Tibial nerve (tissue), 4 donors: ENCODE results near the gene DOCK9. TPM values are rescaled to one million over a fixed set of nuclear protein-coding genes. Genes with fewer than 3 reads are reported as not detected.

Source experiments
- DNase-seq, 2 donors: peaks; one replicate each; pipeline ENCODE4 v3.0.0-alpha.2; 2019; ENCODE audit warnings: low spot score in 2 of 2
- H3K27ac ChIP-seq, 4 donors: fragments of 200-600 bp; sonication (generic) in 3 of 4; one replicate each; pipeline ENCODE4 v1.5.1; 2017 to 2019; ENCODE audit warnings: mild to moderate bottlenecking in 1 of 4
- H3K27me3 ChIP-seq, 2 donors: fragments of 200-600 bp; sonication (generic) in 1 of 2; one replicate each; pipeline versions ENCODE4 v1.5.1 to v1.6.0; 2017 to 2019
- H3K36me3 ChIP-seq, 3 donors: fragments of 200-600 bp; sonication (generic); one replicate each; pipeline ENCODE4 v1.5.1; 2018 to 2019
- H3K4me1 ChIP-seq, 4 donors: fragments of 200-600 bp; sonication (generic) in 3 of 4; one replicate each; pipeline ENCODE4 v1.5.1; 2017 to 2019
- H3K4me3 ChIP-seq, 4 donors: fragments of 200-600 bp; sonication (generic) in 3 of 4; one replicate each; pipeline ENCODE4 v1.5.1; 2017 to 2019; ENCODE audit warnings: mild to moderate bottlenecking in 1 of 4, moderate library complexity in 1 of 4
- H3K9me3 ChIP-seq, 4 donors: fragments of 200-600 bp; sonication (generic) in 3 of 4; one replicate each; pipeline ENCODE4 v1.5.1; 2017 to 2019
- EP300 ChIP-seq, 2 donors: sonication (generic); formaldehyde crosslinking; IDR thresholded peaks; one replicate each; pipeline ENCODE4 v1.6.1; 2017; ENCODE audit warnings: antibody characterized with exemption in 2 of 2, mild to moderate bottlenecking in 1 of 2
- POLR2A ChIP-seq, 2 donors: fragments of 450-650 bp; IDR thresholded peaks; one replicate each; pipeline ENCODE4 v1.6.1; 2017; ENCODE audit warnings: antibody characterized with exemption in 2 of 2, mild to moderate bottlenecking in 2 of 2, moderate library complexity in 2 of 2
- WGBS, 2 donors: methylation state at CpG; one replicate each; pipeline ENCODE4 v1.1.5; 2018; 5-methylcytosine and 5-hydroxymethylcytosine counted together
- total RNA-seq, 4 donors: library from RNA; depleted of rRNA; stranded (reverse); fragments of >200 nt; gene quantifications; one replicate each; pipeline ENCODE4 v1.1.0, GENCODE V29; 2016
- TF ChIP-seq, protein P1 (sequence below), 5 experiments: fragments of 200-600 bp in 3 of 5; fragments of 450-650 bp in 2 of 5; sonication (generic) in 3 of 5; IDR thresholded peaks; one replicate each; pipeline ENCODE4 v1.5.1; 2016 to 2019; ENCODE audit warnings: antibody characterized with exemption in 5 of 5, mild to moderate bottlenecking in 3 of 5, moderate library complexity in 2 of 5

The DOCK9 gene
- total RNA-seq, 4 donors from 2014 or later = 147 to 258 (median 243) TPM

DNA sequence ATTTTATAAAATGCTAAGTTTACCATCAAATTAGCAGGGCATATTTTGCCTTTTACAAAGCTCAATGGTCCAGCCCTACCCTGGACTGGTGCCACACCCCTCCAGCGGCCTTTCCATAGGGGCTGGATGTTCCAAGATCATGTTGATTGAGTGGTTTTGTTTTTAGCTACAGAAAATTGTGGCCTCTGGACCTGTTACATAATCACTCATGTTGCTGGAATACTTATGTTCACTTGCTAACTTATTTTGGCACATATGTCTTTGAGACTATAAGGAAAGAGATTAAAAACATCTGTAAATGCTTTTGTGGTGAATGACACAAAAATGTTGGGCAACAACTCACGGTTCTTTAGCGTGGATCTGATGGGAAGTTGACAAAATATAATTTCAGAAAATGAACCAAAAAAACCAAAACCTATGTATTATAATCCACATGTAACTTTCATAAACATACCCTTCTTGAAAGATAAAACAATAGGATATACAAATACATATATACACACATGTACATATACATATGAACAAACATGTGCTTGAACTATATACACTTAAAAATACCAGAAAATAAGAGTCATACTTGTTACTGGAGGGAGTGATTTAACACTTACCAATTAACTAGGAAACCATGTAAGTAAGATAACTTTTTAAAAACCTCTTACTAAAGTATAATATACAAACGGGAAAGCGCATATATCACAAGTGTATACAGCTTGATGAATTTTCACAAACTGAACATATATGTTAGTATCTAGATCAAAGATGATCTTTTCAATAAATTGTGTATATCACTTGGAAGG lies 178.8 kb downstream of the DOCK9 start:
- DNase-seq = no peak
- H3K4me1 ChIP-seq = peaks cover 0 to 10% (median 0%) of the 10 kb centered on the region in 4 donors
- WGBS, 2 donors = 69 to 70% methylated on average over 5 of the region's 5 CpGs
- H3K9me3 ChIP-seq = no peaks in the 10 kb centered on the region
- no peak overlapping the region for H3K4me3 ChIP-seq
- TF ChIP-seq, protein P1, sequence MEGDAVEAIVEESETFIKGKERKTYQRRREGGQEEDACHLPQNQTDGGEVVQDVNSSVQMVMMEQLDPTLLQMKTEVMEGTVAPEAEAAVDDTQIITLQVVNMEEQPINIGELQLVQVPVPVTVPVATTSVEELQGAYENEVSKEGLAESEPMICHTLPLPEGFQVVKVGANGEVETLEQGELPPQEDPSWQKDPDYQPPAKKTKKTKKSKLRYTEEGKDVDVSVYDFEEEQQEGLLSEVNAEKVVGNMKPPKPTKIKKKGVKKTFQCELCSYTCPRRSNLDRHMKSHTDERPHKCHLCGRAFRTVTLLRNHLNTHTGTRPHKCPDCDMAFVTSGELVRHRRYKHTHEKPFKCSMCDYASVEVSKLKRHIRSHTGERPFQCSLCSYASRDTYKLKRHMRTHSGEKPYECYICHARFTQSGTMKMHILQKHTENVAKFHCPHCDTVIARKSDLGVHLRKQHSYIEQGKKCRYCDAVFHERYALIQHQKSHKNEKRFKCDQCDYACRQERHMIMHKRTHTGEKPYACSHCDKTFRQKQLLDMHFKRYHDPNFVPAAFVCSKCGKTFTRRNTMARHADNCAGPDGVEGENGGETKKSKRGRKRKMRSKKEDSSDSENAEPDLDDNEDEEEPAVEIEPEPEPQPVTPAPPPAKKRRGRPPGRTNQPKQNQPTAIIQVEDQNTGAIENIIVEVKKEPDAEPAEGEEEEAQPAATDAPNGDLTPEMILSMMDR (IDR thresholded peaks at IDR 0.05) = no peak
- TF ChIP-seq EP300 (IDR thresholded peaks at IDR 0.05) (no peak), POLR2A (IDR thresholded peaks at IDR 0.05) (no peak)
- peaks cover 0 to 87% (median under 1%) of the 10 kb centered on the region in 3 donors for H3K36me3 ChIP-seq
- no peaks in the 10 kb centered on the region for H3K27me3 ChIP-seq
- H3K27ac ChIP-seq = no peak overlapping the region

DNA sequence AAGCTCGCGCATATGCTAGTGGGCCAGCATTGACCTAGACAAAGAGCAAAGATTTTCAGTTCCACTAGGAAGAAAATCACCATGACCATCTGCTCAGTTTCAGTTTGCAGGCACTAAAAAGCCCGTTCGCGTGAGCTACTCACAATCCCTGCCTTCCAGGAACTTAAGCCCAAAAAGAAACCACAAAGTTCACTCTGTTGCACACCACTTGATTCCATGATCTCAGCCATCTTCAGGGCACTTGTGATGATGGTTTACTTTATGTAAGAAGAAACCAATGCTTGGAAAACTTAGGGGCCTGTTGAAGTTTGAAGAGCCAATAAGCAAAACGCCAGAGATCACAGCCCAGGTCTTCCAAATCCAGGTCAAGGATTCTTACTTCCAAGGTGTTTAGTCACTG lies 180.4 kb downstream of the DOCK9 start:
- Histone ChIP-seq H3K27me3 (no peaks in the 10 kb centered on the region), H3K4me1 (peaks cover 0 to 10% (median 0%) of the 10 kb centered on the region in 4 donors), H3K4me3 (no peak overlapping the region), H3K27ac (no peak overlapping the region), H3K9me3 (no peaks in the 10 kb centered on the region), H3K36me3 (peaks cover 0 to 87% (median 0%) of the 10 kb centered on the region in 3 donors)
- 80% methylated on average over 6 of the region's 6 CpGs for WGBS, 2 donors
- DNase-seq = no peak
- TF ChIP-seq POLR2A (IDR thresholded peaks at IDR 0.05) (no peak), EP300 (IDR thresholded peaks at IDR 0.05) (no peak)
- TF ChIP-seq, protein P1 (IDR thresholded peaks at IDR 0.05) = no peak

DNA sequence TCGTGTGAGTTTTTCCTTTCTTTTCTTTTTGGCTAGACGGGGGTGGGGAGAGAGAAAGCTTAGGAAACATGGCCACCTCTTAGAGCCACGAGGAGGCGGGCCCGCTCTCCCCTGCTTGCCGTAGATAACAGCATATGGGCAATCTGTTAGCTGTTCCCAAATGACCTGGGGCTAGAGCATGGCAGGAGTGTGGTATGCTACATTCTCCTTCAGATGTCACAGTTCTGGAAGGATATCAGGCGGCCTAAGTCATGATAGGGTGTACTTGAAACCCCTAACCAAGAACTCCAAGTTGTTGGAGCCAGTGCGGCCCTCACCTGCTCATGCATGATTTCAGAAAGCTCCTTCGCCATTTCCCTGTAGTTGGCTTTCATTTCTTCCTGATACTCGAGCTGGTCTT lies 181.1 kb downstream of the DOCK9 start:
- DNase-seq = no peak
- Histone ChIP-seq H3K4me1 (peaks cover 0 to 7% (median 0%) of the 10 kb centered on the region in 4 donors), H3K9me3 (no peaks in the 10 kb centered on the region), H3K27ac (no peak overlapping the region), H3K36me3 (peaks cover 0 to 87% (median 0%) of the 10 kb centered on the region in 3 donors), H3K4me3 (no peak overlapping the region), H3K27me3 (no peaks in the 10 kb centered on the region)
- 90% methylated on average over 10 of the region's 10 CpGs for WGBS, 2 donors
- no peak for TF ChIP-seq EP300 (IDR thresholded peaks at IDR 0.05)
- TF ChIP-seq, protein P1 (IDR thresholded peaks at IDR 0.05) = no peak

DNA sequence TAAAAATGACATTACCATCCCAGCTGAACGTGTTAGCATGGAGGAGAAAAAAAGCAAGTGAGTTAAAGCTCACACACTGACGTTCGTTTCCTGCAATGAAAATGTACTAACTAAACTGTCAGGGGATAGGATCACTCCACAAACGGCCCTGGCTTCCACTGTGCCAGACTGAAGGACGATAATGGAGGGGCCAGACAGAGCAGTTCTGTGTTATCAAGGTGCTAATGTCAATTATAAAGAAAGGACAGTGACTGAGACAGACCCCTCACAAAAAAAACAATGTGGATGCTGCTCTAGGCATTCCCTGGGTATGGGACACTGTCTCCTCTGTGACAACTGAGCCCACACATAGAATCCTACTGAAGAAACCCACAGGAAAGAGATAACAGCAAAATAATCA lies 181.7 kb downstream of the DOCK9 start:
- no peak for DNase-seq
- WGBS, 2 donors = 66 to 83% methylated on average over 5 of the region's 5 CpGs
- TF ChIP-seq, protein P1 (IDR thresholded peaks at IDR 0.05) = no peak
- H3K9me3 ChIP-seq = no peaks in the 10 kb centered on the region
- H3K4me1 ChIP-seq = peaks cover 0 to 4% (median 0%) of the 10 kb centered on the region in 4 donors
- no peaks in the 10 kb centered on the region for H3K27me3 ChIP-seq
- no peak overlapping the region for H3K4me3 ChIP-seq
- no peak overlapping the region for H3K27ac ChIP-seq
- H3K36me3 ChIP-seq = peaks cover 0 to 88% (median 0%) of the 10 kb centered on the region in 3 donors

DNA sequence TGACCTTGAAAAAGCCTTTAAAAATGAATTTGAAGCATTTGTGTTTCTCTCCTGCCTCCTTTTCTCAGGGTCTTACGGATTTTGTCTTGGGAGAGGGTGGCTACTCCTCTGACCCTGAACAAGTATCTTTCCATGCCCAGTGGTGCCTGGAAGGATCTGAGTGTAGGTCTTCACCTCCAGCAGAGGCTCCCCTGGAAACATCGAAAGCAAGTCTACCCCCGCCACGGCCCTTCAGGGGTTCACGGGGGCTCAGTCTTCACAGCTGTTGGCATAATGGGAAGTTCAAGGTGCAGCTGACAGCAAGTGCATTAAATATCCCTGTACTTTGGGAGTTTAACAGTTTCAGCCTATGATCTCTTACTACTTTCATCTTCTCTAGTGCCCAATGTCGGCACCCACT lies 182.6 kb downstream of the DOCK9 start:
- WGBS, 2 donors = 95 to 98% methylated on average over 6 of the region's 6 CpGs
- no peak for DNase-seq
- no peaks in the 10 kb centered on the region for H3K9me3 ChIP-seq
- no peak overlapping the region for H3K4me3 ChIP-seq
- H3K36me3 ChIP-seq = peaks cover 0 to 86% (median 0%) of the 10 kb centered on the region in 3 donors
- H3K4me1 ChIP-seq = peaks cover 0 to 4% (median 0%) of the 10 kb centered on the region in 4 donors
- H3K27ac ChIP-seq = no peak overlapping the region
- no peaks in the 10 kb centered on the region for H3K27me3 ChIP-seq
- TF ChIP-seq, protein P1 (IDR thresholded peaks at IDR 0.05) = no peak
- no peak for TF ChIP-seq EP300 (IDR thresholded peaks at IDR 0.05)
- TF ChIP-seq POLR2A (IDR thresholded peaks at IDR 0.05) = no peak
